HL-60 (cell line): ENCODE measurements around the gene TIMELESS.
A peak's percentile ranks its signal among the peaks of the same experiment; 100 is the strongest.

Experiments used
- DNase-seq, 2 experiments: peaks; one replicate each; pipeline ENCODE4 v3.0.0-alpha.2; 2010 to 2020; ENCODE audit warnings: low read depth in 1 of 2, low spot score in 1 of 2
- H3K27ac ChIP-seq: fragments of 250-450 bp; sonication (Bioruptor Pico); replicated peaks from 2 replicates; pipeline ENCODE4 v1.5.1; 2020; ENCODE audit warnings: mild to moderate bottlenecking, moderate library complexity
- H3K27me3 ChIP-seq: fragments of 250-450 bp; sonication (Bioruptor Pico); 2 replicates; pipeline ENCODE4 v1.5.1; 2021; ENCODE audit warnings: mild to moderate bottlenecking, moderate library complexity; ENCODE audit not compliant: insufficient read depth, poor library complexity, severe bottlenecking
- H3K4me3 ChIP-seq: replicated peaks from 2 replicates; pipeline ENCODE4 v1.5.1; 2011; ENCODE audit warnings: mild to moderate bottlenecking, control low read depth, low read length; ENCODE audit not compliant: insufficient read depth
- CTCF ChIP-seq: IDR thresholded peaks from one replicate; pipeline ENCODE4 v1.5.1; 2011; ENCODE audit warnings: low read length, control low read depth, inconsistent platforms; ENCODE audit not compliant: insufficient read depth
- GABPA ChIP-seq: IDR thresholded peaks from 2 replicates; pipeline ENCODE4 v1.6.1; 2012; ENCODE audit warnings: low read depth
- POLR2AphosphoS5 ChIP-seq: IDR thresholded peaks from 2 replicates; pipeline ENCODE4 v1.6.1; 2012; ENCODE audit warnings: low read depth
- REST ChIP-seq: IDR thresholded peaks from 2 replicates; pipeline ENCODE4 v1.6.1; 2012; ENCODE audit warnings: low read depth; ENCODE audit not compliant: insufficient replicate concordance
- SPI1 ChIP-seq: IDR thresholded peaks from 2 replicates; pipeline ENCODE4 v1.6.1; 2012; ENCODE audit warnings: low read depth, mild to moderate bottlenecking, borderline replicate concordance

The TIMELESS gene

GRCh38 chr12:56488041-56488955 lies 39.1 kb upstream of the TIMELESS start, which contains the start of gene GLS2:
TSS of gene GLS2 (minus strand) at chr12:56488161. CDS start at chr12:56488118, 43 bp downstream.
- no peak within 1 kb of the TSS for H3K27ac ChIP-seq
- H3K4me3 ChIP-seq = peak within 1 kb of the TSS; percentile 23
- DNase-seq = peak; percentile 44 to 63

DNA sequence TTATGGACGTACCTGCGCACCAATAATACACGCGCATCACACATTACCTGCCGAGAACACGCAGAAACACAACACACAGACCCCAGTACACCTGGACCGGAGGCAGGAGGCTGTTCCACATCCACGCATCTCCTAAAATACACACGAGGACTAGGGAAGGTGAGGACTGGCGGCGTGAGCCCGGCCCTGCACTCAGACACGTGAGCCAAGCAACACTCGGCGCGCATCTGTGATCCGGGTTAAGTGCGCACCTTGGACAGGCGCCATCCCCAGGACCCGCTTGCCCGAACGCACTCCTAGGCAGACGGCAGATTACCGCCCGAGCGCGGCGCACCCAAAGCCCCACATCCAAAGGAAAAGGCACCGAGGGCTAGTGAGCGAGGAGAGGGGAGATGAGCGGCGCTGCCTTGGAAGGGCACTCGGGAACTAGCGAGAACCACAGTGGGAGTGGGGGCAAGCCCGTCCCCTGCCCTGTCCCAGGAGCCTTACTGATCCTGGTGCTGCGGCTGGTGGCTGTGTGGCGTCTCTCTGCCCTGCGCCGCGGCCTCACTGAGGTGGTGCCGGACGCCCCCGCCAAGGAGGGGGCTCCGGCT lies 38.3 kb upstream of the TIMELESS start:
- no peak for DNase-seq
- Histone ChIP-seq H3K27me3 (peaks cover 33% of the 10 kb centered on the region), H3K4me3 (peak overlapping the region; percentile 23), H3K27ac (no peak overlapping the region)
- TF ChIP-seq SPI1 (no peak), GABPA (no peak), REST (no peak), CTCF (no peak), POLR2AphosphoS5 (no peak)

More at GRCh38 chr12:56488041-56488955, 39.1 kb upstream of the TIMELESS start, which contains the start of gene GLS2:
- peaks cover 36% of the 10 kb centered on the region for H3K27me3 ChIP-seq
- TF ChIP-seq REST (no peak), CTCF (no peak), SPI1 (no peak), POLR2AphosphoS5 (no peak), GABPA (no peak)

DNA sequence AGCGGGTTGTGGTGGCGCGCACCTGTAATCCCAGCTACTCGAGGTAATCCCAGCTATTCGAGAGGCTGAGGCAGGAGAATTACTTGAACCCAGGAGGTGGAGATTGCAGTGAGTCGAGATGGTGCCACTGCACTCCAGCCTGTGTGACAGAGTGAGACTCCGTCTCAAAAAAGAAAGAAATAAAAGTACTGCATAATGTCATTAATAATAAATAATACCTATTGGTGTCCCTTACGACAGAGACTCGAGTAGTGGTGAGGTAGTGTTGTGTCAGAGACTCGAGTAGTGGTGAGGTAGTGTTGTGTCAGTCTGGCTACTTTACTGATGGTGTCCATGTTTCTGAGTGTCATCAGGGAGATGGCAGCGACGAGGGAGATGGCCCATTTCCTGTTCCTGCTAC lies 37.5 kb upstream of the TIMELESS start:
- Histone ChIP-seq H3K4me3 (no peak overlapping the region), H3K27ac (no peak overlapping the region), H3K27me3 (peaks cover 33% of the 10 kb centered on the region)
- TF ChIP-seq POLR2AphosphoS5 (no peak), SPI1 (no peak), CTCF (no peak), GABPA (no peak), REST (no peak)
- DNase-seq = no peak
